ENCODE data around the gene PGM1.

DNA sequence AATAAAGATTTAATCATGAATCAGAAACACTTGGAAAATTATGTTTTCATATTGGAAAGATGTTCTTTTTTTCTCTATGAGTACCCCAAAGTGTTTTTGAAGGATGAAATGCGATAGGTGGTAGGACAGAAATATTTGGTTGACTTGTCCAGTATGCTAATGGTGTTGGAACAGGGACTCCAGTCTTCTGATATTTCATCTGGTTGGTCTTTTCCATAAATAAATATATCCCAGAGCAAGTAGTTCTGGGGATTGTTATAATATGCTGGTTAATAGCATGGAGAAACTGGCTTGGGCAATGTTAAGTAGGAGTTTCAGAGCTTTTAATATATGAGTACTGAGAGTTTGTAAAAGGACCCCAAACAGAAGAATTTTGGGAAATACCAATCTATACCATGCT is 8.7 kb downstream of the PGM1 start:
- TF ChIP-seq CTCF (IDR thresholded peaks at IDR 0.05) (no peak), POLR2A (IDR thresholded peaks at IDR 0.05) (no peak)
